Activated T-cell treated with anti-CD3 and anti-CD28 coated beads, Interleukin-2, amount 50 U/mL, for 48 hours (primary cell): Measurements from ENCODE around the gene ZNF76.

Experiments
- DNase-seq, 2 experiments: peaks; one replicate each; pipeline ENCODE4 v3.0.0-alpha.2; 2020

Gene ZNF76

DNA sequence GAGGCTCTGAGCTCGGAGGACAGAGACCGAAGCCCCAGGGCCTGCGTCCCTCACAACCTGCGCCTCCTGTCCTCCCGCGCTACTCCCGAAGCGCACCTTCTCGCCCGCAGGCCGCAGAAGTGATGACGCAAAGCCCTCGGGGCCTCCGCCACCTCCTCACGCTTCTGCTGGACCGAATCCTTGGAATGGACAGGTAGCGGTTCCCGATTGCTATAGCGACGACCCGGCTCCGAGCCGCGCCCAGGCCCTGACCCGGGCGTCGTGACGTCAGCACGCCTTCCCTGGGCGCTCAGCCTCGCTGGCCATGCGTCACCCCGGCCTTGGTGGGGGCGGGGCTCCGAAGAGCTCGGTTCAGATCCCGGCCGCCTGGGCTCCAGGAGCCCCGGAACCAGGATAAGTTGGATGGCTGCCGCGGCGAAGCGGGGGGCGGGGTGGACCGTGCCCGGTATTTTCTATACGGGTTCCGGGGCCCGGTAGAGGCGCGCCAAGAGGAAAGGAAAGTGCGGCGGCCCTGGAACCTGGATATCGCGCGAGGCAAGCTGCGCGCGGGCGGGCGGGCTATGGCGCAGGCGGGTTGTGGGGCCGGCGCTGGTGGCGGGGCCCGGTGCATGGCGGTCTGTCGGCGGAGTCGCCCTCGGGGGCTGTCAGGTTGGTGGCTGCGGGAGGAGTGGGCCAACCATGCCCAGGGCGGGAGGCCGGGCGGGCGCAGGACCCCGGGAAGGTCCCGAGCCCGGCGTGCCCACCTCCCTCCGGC is at the start of gene ZNF76:
ZNF76 (plus strand) TSS at position 542 of the 754 bp plus-strand sequence. CDS start 21,417 bp downstream, outside the sequence.
- peak; percentile 92 to 94 for DNase-seq

DNA sequence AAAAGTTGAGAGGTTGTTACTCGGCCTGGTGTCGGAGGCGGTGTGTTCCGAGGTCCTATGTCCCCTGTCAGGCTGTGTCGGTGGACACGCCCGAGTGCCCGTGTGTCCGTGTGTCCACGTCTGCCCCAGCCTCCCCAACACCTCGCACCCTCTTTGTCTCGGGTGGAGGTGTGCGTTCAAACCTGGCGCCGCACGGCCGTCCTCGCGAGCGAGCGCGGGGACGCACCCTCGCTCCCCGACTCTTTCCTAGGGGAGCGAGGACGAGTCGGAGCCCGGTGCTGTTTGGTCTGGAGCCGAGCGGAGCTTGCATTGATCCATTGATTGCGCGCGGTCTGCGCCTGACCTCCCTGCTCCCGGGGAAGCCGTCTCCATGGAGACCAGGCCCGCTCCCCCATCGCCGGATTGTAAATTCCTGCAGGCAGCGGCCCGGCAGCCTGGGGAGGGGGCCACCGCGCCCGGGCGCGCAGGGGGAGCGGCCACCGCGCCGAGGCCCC is 46.2 kb upstream of the ZNF76 start:
- no peak for DNase-seq

DNA sequence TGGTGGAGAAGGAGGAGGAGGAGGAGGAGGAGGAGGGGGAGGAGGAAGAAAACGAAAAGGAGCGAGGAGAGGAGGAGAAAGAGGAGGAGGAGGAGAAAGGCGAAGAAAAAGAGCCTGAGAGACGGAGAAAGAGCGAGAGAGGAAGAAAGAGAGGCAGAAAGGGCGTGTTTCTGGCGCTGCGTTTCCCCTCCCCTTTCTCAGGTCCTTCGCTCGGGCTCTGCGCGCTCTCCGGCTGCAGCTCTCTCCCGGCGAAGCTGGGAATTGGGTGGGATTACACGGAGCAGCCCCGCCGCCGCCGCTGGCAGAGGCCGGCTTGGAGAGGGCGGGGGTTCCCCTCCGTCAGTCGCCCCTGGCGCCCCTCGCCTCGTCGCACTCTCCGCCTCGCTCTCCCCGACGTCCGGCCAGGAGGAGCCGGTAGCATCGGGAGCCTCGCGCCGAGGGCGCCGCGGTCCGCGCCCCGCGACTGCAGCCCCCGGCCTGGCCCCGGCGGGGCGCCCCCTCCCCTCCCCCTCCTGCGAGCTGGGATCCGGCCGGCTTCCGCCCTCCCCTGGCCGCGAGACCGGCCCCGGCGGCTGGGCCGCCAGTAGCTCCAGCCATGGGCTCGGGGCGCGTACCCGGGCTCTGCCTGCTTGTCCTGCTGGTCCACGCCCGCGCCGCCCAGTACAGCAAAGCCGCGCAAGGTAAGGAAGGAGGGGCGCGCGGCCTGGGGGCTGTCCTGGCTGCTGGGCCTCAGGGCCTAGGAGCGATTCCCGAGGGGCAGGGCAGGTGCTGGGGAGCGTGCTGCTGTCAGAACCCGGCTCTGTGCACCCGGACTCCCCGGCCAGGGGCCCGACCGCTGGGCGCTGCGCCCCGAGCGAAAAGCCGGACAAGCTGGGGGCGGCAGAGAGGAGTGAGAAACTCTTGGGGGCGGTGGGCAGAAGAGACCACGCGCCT is 45.4 kb upstream of the ZNF76 start, which contains the start of gene SCUBE3:
SCUBE3 (plus strand) TSS at position 133 of the 933 bp plus-strand sequence; CDS start at position 596, 463 bp downstream.
- DNase-seq = peak; percentile 23 to 34

DNA sequence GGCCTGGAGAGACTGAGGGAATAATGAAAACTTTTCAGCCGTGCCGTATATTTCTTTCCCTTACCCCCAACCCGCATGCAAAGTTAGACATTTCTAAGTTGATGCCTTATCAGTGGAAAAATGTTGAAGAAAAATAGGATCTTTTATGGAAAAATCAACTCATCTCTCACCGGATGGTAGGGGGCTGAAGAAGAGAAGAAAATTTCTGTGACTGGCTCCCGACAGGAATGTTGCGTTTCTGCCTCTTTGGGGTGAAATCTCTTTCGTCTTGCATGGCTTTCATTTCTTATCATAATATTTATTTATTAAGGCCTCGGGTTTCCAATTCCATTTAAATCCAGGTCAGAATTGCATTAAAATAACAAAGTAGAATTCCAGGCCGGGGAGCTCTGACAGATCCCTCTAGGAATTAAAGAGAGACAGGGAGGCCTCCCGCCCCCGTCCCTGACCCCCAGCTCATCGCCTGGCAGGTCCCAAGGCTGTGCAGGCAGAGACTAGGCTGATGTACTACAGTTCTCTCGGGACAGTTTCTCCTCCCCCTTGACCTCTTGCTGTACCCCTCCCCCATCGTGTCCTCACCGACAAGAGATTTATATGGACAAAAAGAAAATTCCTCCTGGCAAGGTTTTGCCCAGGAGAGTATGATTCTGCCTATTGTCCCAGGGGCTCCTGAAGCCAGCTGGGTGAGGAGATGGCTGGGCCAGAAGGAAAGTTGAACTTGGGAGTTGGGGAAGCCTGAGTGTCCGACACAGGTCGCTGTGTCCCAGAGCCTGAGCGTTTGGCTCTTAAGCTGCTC is 44.5 kb upstream of the ZNF76 start:
- no peak for DNase-seq

DNA sequence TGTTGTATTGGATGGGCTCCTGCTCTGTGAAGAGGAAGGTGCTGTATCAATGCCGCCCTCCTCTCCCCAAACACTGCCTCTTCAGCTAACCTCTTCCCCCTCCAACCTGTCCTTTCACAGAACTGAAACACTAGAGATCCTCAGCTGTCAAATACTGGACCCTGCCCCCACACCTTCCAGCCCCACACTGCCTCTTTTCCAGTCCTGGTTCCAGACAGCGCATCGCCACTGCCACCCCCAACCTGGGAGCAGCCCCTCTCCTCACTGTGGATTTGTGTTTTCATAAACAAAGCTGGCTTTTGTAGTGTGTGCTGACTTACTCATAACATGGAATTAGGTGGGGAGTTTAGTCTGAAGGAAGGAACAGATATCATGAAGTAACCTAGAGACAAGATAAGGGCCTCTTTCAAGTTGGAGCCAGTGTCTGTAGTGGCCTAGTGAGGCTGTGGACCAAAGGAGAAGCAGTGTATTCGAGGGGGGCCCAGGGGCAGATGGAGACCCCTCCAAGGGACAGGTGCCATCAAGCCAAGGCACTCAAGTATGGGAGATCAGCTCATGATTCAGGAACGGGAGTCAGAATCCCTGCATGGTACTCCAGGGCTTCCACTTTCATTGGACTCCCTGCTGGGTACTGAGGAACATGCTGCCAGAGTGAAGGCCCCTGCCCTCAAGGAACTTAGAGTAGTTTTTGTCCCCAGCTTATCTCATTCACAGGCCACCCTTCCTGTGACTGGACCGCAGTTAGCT is 43.7 kb upstream of the ZNF76 start:
- DNase-seq = no peak

DNA sequence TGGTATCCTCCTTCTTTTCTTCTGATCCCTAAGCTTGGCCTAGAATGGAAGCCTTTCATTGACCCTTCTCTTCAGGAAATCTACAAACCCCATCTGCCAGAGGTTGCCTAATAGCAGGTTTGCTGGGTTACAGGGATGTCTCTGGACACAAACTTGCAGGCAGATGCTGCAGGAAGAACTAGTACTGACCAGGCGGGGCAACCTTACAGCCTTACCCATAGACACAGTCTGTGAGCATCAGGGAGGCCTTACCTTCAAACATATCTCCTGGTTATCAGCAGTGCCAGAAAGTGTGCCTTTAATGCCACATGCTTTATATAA is 43.2 kb upstream of the ZNF76 start:
- no peak for DNase-seq

DNA sequence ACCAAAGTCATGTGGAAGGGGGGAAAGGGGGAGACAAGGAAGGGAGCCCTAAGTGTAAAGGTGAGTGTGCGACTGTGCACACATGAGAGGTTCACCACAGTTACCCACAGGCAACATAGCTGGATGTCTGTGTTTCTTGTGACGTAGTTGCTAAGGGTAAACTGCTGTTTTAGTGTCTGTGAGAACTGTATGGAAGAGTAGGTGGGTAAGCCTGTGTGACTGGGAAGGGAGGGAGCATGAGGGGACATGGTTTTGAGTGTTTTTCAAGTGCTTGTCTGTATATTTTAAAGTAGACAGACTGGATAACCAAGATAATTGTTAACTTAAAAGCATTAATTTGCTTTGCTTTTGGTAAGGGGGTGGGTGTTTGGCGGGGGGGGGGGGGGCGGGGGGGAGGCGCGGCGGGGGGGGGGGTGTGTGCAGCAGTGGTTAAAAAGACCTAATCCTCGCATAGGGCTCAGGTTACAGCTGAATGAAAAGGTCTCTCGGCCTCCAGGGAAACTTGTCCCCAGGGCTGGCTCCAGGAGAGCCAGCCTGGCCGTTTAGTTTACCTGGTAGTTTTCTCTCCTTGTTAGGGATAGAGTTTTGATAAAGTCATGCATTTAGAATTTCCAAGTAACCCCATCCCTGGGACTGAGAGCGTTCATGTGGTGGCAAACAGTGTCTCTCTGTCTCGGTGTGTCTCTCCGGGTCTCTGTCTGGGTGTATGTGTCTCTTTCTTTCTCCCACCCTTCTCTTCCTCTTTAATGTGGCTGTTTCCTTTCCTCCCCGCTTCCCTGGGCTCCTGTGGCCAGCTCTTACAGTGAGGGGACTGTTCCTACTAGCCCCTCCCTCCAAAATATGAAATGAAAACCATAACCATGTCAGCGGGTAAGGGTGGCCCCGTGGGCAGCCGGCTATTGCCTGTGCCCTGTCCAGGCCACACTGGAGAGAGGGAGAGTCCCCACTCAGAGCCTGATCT is 42.4 kb upstream of the ZNF76 start:
- no peak for DNase-seq

DNA sequence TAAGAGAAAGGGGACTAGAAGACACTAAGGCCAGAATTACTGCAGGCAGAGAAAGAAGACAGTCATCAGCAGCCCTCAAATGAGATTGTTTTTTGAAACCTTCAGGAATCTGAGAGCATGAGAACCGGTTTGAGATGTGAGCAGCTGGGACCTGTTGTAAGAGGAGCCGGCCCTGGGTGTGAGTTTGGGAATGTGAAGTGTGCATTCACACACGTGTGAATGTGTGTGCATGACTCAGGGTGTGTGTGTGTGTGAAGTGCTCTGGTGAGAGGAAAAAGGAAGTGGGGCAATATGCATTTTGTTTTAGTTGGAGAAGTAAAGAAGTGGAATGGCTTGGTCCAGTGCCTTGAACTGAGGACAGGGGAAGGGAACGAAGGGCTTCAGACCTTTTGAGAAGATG is 41.5 kb upstream of the ZNF76 start:
- no peak for DNase-seq

DNA sequence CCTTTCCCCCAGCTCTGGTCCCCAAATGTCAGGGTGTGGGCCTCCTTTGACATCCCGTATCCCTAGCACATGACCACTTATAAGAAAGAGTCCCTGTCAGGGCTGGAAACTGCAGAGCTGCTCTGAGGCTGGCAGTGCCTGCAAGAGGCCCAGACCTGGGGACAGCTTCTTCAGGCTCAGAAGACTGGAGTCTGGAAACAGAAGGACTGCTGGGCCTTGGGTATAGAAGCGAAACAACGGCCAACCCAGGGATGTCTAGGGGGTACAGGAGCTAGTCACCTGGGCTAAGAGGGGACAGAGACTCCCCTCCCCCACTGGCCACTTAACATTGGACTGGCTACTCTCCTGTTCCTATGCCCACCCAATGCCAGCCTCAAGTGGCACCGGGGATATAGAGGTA is 41.1 kb upstream of the ZNF76 start:
- DNase-seq = no peak

DNA sequence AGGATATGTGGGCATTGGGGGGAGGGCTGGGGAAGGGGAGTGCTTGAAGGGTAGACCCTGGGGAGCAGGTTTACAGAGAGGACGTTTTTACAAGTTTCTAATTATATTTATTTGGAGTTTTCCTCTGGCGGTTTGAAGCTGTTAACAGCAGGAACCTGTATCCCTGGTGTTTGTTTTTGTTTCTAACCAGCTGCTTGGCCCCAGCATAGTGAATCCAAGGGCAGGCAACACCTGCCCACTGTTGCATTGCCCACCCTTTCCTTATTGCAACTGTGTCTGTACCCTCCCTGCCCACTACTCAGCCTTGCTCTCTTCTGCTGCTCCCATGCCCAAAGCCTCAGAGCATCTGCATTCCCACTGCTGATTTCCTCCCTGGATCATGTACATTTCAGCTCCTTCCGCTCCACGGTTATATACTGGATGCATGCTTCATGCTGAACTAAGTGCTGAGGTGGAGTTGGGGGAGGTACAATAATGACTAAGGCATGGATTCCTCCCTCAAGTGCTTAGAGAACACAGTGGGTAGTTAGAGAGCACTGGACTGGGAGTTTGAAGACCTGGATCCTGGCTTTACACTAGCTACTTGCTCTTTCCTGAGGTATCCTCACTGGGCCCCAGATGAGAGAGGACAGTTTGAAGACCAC is 39.7 kb upstream of the ZNF76 start:
- no peak for DNase-seq

DNA sequence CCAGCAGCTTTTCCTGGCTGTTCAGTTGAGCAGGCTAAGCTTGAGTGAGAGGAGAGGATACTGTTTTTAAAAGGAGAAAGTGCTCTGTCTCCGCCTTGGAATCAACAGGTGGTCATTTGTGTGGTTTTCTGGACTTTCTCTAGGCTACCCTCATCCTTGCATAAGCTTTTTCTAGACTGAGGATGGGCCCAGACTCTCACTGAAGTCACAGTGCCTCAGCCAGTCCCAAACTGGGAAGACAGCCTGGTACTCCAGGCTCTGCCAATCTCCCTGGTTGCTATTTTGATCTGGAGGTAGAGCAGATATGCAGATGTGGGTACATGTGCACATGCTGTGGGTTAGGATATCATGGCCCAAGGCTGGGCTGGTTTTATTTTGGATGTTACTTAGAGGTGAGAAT is 38.8 kb upstream of the ZNF76 start:
- DNase-seq = no peak

DNA sequence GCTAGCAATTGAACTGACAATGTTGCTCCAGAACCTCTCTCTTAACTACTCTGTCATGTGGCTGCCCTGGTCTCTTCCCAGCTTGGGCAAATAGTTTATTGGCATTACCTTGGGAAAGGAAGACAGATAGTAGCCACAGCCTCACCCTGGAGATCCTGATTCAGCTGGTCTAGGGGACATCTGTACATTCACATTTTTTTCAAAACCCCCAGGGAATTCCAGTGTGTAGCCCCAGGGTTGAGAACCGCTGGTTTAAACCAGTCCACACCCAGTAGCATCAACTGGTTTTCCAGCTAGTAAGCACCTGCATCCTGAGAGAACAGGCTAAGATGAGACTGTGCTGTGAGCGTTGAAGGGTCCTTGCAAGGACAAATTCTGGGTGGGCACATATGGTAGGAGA is 36.1 kb upstream of the ZNF76 start:
- no peak for DNase-seq

DNA sequence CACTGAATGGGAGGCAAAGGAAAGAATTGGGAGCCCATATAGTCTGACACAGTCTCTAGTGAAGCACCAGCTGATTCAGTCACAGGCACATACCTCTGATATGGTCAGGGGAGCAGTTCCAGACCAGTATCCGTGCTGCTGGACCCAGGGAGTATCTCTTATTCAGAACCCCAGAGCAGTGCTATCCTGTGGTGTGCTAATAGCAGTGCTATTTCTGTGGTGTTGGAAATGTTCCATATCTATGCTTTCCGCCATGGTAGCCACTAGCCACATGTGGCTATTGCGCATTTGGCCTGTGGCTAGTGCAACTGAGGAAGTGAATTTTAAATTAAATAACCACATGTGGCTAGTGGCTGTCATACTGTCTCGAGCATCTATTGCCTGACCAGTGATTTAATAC is 34.8 kb upstream of the ZNF76 start:
- DNase-seq = no peak

DNA sequence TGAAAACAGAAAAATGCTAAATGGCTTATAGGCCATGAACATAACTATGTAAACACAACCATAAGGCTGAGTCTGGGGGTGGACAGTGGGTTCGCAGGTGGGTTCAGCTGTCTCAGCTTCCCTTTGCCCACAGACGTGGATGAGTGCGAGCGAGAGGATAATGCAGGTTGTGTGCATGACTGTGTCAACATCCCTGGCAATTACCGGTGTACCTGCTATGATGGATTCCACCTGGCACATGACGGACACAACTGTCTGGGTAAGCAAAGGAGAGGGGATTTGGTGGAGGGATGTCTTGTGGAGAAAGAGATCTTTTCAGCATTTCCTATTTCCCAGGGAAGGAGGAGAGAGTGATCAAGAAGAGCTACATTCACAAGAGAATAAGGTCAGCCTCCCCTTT is 31.1 kb upstream of the ZNF76 start:
- DNase-seq = no peak

DNA sequence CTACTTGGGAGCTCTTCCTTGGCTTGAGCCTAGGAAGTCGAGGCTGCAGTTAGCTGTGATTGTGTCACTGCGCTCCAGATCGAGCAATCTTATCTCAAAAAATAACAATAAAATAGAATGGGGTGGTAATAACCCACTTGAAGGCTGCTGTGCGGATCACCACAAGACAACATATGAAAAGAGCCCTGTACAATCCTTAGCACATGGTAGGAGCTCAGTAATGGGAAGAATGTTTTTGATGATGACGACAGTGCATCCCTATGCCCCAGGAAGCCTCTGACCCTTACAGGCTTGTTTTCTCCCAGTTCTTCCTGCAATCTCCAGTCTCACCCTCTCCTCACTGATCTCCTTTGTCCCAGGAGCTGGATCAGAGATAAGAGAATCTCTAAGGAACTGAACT is 30.2 kb upstream of the ZNF76 start:
- DNase-seq = no peak

DNA sequence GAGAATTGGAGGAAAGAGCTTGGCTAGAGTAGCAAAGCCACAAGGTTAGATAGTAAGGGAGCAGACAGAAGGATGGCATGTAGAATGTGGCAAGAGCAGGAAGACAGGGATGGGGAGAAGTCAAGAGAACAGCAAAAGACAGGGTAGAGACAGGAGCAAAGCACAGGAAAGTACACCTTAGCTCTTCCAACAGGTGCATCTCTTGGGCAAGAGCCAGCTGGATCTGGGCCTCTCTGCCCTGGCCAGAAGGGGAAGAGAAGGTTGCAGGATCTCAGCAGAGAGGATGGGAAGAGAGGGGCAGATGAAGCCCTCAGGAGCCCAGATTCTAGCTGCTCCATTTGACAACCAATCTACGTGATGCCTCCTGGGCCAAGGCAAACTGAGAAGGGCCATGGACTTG is 29.0 kb upstream of the ZNF76 start:
- DNase-seq = no peak

DNA sequence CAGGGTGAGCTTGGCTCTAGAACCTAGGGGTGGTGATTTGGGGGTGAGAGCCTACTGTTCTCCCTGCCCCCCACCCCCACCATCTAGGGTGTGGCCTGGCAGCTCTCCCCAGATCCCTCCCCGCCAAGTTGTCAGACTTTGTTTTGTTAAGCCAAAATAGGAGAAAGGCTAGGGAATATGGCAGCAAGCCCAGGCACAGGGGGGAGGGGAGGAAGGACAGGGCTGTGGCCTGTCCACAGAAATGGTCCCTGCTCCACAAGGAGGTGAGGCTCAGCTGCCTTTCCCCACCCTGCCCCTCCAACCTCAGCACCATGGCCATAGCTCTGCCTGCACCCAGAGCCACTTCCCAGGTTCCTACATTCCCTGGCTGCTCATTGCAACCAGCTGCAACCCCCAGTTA is 28.6 kb upstream of the ZNF76 start:
- DNase-seq = no peak

DNA sequence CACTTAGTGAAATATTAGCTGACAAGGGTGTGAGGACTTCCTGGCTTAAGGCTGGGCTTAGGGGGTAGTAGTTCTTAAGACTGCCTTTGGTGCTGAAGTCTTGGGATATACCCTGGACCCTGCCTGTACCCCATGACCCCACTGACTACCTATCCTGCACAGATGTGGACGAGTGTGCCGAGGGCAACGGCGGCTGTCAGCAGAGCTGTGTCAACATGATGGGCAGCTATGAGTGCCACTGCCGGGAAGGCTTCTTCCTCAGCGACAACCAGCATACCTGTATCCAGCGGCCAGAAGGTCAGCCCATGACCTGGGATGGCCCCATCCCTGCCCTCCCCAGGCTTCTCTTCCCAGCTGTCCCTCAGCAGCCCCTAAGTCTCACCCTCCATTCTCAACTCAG is 28.0 kb upstream of the ZNF76 start:
- DNase-seq = no peak

DNA sequence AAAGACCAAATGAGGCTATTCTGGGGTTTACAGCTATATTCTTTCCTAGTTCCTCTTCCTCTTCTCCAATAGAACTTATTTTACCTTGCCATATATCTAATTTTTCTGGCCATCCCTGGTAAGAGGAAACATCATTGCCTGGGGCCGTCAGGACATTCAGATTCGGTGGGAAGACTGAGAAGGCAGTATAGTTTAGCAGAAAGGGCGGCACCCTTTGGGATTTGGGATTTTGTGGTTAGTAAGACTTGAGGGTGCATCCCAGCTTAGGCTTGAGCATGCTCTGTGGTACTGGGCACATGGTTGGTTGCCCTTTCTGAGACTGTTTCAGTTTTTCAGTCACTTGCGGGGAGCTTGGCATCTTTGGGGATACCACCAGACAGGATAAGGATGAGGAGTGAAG is 24.6 kb upstream of the ZNF76 start:
- no peak for DNase-seq

DNA sequence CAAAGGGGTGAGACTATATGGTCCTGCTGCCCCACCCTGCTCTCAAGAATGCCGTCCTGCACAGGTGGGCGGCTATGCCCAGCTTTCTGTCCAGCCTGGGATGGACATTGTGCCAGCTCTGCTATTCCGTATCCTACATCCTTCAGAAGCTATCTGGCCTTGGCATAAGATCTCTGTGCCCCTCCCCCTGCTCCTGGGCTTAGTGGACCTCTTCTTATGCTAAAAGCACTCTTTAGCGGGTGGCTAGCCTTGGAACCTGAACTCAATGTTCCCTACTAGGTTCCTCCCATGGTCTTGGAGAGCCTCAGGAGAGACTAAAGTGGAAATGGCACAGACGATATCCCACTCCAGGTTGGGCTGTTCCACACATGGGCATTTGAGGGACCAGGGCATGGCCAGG is 23.3 kb upstream of the ZNF76 start:
- DNase-seq = no peak

DNA sequence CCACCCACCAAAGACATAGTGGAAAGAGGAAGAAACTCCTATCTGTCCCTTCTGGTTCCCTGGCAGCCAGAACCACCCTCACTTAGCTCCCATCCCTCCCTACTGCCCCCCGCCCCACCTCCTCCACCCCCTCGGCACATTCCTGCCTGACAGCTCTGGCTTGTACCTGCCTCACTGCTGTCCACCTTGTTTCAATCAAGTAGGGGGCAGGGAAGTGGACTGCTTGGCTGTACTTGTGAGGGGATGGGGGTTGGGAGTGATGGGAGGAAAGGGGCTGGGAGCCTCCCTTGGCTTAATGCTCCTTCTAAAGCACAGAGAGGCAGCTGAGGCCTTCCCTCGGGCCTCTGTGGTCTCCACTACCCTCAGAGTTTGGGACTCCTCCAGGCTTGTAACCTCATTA is 22.1 kb upstream of the ZNF76 start:
- no peak for DNase-seq
